ENCODE results near the gene FAM50A. TPM values are rescaled to one million over a fixed set of nuclear protein-coding genes. Genes with fewer than 3 reads are reported as not detected.

Gene FAM50A
- total and polyA plus RNA-seq, 2 donors (not counting 1 experiment from before 2014, with no cell fraction given): 80.1 to 117 TPM

- no peak overlapping the region for H3K4me2 ChIP-seq (ENCODE audit: extremely low read depth, insufficient read depth, low read length)
- TF ChIP-seq CTCF (conservative IDR thresholded peaks at IDR 0.05 in 1 of 2, IDR thresholded peaks at IDR 0.05 in 1 of 2; ENCODE audit: low read depth in 1 of 2, low read length in 2 of 2) (no peak), EZH2 (IDR thresholded peaks at IDR 0.05; ENCODE audit: low read length, missing control alignments) (no peak)
- no peak for DNase-seq (ENCODE audit: low read depth in 2 of 2)
- H3K9ac ChIP-seq (ENCODE audit: insufficient read depth, low read length): no peak overlapping the region
- no peak overlapping the region for H3K27ac ChIP-seq (ENCODE audit: insufficient read depth, low read length)
- H3K4me3 ChIP-seq (replicated peaks in 1 of 4; ENCODE audit: control extremely low read depth in 1 of 4, insufficient read depth in 1 of 4, low read depth in 3 of 4, low read length in 4 of 4): no peak overlapping the region
- no peaks in the 10 kb centered on the region for H3K4me1 ChIP-seq (ENCODE audit: control insufficient read depth, extremely low read depth, insufficient read depth, low read length)
- H3K9me3 ChIP-seq (ENCODE audit: control insufficient read depth, insufficient read depth, low read depth, low read length): no peaks in the 10 kb centered on the region
- no peaks in the 10 kb centered on the region for H3K79me2 ChIP-seq (ENCODE audit: control insufficient read depth, insufficient read depth, low read length)
- H2AFZ ChIP-seq (ENCODE audit: low read length): no peak overlapping the region
- H3K27me3 ChIP-seq (ENCODE audit: control insufficient read depth, insufficient read depth, low read length): no peaks in the 10 kb centered on the region
- H4K20me1 ChIP-seq (ENCODE audit: control insufficient read depth, extremely low read depth, insufficient read depth, low read length): no peaks in the 10 kb centered on the region
- H3K36me3 ChIP-seq (ENCODE audit: control insufficient read depth, insufficient read depth, low read length): peaks cover 1% of the 10 kb centered on the region
Observed at GRCh38 chrX:154483325-154483724, 39.4 kb downstream of the FAM50A start.

GRCh38 chrX:154484255-154485149, 40.6 kb downstream of the FAM50A start:
- H3K79me2 ChIP-seq (ENCODE audit: control insufficient read depth, insufficient read depth, low read length): peaks cover 4% of the 10 kb centered on the region
- H3K27ac ChIP-seq (ENCODE audit: insufficient read depth, low read length): no peak overlapping the region
- TF ChIP-seq CTCF (conservative IDR thresholded peaks at IDR 0.05 in 1 of 2, IDR thresholded peaks at IDR 0.05 in 1 of 2; ENCODE audit: low read depth in 1 of 2, low read length in 2 of 2) (no peak), EZH2 (IDR thresholded peaks at IDR 0.05; ENCODE audit: low read length, missing control alignments) (no peak)

GRCh38 chrX:154485150-154486051, 41.5 kb downstream of the FAM50A start:
- no peak overlapping the region for H3K27ac ChIP-seq (ENCODE audit: insufficient read depth, low read length)

More at GRCh38 chrX:154484255-154485149, 40.6 kb downstream of the FAM50A start:
- H2AFZ ChIP-seq (ENCODE audit: low read length): no peak overlapping the region
- H3K9ac ChIP-seq (ENCODE audit: insufficient read depth, low read length): no peak overlapping the region
- no peaks in the 10 kb centered on the region for H3K27me3 ChIP-seq (ENCODE audit: control insufficient read depth, insufficient read depth, low read length)
- H4K20me1 ChIP-seq (ENCODE audit: control insufficient read depth, extremely low read depth, insufficient read depth, low read length): no peaks in the 10 kb centered on the region
- DNase-seq (ENCODE audit: low read depth in 2 of 2): no peak
- H3K4me1 ChIP-seq (ENCODE audit: control insufficient read depth, extremely low read depth, insufficient read depth, low read length): peaks cover 1% of the 10 kb centered on the region
- H3K4me3 ChIP-seq (replicated peaks in 1 of 4; ENCODE audit: control extremely low read depth in 1 of 4, insufficient read depth in 1 of 4, low read depth in 3 of 4, low read length in 4 of 4): no peak overlapping the region
- H3K36me3 ChIP-seq (ENCODE audit: control insufficient read depth, insufficient read depth, low read length): peaks cover 5% of the 10 kb centered on the region
- no peaks in the 10 kb centered on the region for H3K9me3 ChIP-seq (ENCODE audit: control insufficient read depth, insufficient read depth, low read depth, low read length)
- H3K4me2 ChIP-seq (ENCODE audit: extremely low read depth, insufficient read depth, low read length): no peak overlapping the region

More at GRCh38 chrX:154485150-154486051, 41.5 kb downstream of the FAM50A start:
- Histone ChIP-seq H3K9me3 (ENCODE audit: control insufficient read depth, insufficient read depth, low read depth, low read length) (no peaks in the 10 kb centered on the region), H2AFZ (ENCODE audit: low read length) (no peak overlapping the region), H3K4me3 (replicated peaks in 1 of 4; ENCODE audit: control extremely low read depth in 1 of 4, insufficient read depth in 1 of 4, low read depth in 3 of 4, low read length in 4 of 4) (peak overlapping the region; percentile 33 to 62 (median 47)), H3K27me3 (ENCODE audit: control insufficient read depth, insufficient read depth, low read length) (no peaks in the 10 kb centered on the region), H3K4me1 (ENCODE audit: control insufficient read depth, extremely low read depth, insufficient read depth, low read length) (peaks cover 2% of the 10 kb centered on the region), H3K9ac (ENCODE audit: insufficient read depth, low read length) (peak overlapping the region; percentile 58), H3K79me2 (ENCODE audit: control insufficient read depth, insufficient read depth, low read length) (peaks cover 4% of the 10 kb centered on the region), H3K36me3 (ENCODE audit: control insufficient read depth, insufficient read depth, low read length) (peaks cover 5% of the 10 kb centered on the region), H4K20me1 (ENCODE audit: control insufficient read depth, extremely low read depth, insufficient read depth, low read length) (no peaks in the 10 kb centered on the region), H3K4me2 (ENCODE audit: extremely low read depth, insufficient read depth, low read length) (peak overlapping the region; percentile 48)
- no peak for DNase-seq (ENCODE audit: low read depth in 2 of 2)
- TF ChIP-seq EZH2 (IDR thresholded peaks at IDR 0.05; ENCODE audit: low read length, missing control alignments) (no peak), CTCF (conservative IDR thresholded peaks at IDR 0.05 in 1 of 2, IDR thresholded peaks at IDR 0.05 in 1 of 2; ENCODE audit: low read depth in 1 of 2, low read length in 2 of 2) (no peak)

Data from fibroblast of lung (primary cell).